Activated CD8-positive, alpha-beta memory T cell treated with anti-CD3 and anti-CD28 coated beads for 1 hour (primary cell): Measurements from ENCODE around the gene DBET.
"Not testable (repeated sequence)": the region's sequence is repeated elsewhere in the genome, so short reads cannot be mapped to it uniquely, and the experiment has no call there.

Source experiments
- DNase-seq, 2 donors: peaks; one replicate each; pipeline ENCODE4 v3.0.0-alpha.2; 2020; ENCODE audit warnings: low read depth in 1 of 2; ENCODE audit errors: extremely low read depth in 1 of 2

Gene DBET

GRCh38 chr4:190049378-190050239, 14.7 kb upstream of the DBET start:
- not testable (repeated sequence) for DNase-seq

GRCh38 chr4:190058997-190059396, 5.3 kb upstream of the DBET start:
- not testable (repeated sequence) for DNase-seq

- DNase-seq = not testable (repeated sequence)
Observed at GRCh38 chr4:190064805-190065204, 503 bp downstream of the DBET start.

GRCh38 chr4:190068351-190068750, 4.0 kb downstream of the DBET start:
- DNase-seq = not testable (repeated sequence)

GRCh38 chr4:190093052-190093451, 28.8 kb downstream of the DBET start:
- not testable (repeated sequence) for DNase-seq

GRCh38 chr4:190094031-190094430, 29.7 kb downstream of the DBET start:
- not testable (repeated sequence) for DNase-seq

GRCh38 chr4:190095335-190095734, 31.0 kb downstream of the DBET start:
- not testable (repeated sequence) for DNase-seq

- not testable (repeated sequence) for DNase-seq
Observed at GRCh38 chr4:190099605-190100004, 35.3 kb downstream of the DBET start.

- DNase-seq = not testable (repeated sequence)
Observed at GRCh38 chr4:190101525-190101924, 37.2 kb downstream of the DBET start.

- not testable (repeated sequence) for DNase-seq
Observed at GRCh38 chr4:190106191-190106590, 41.9 kb downstream of the DBET start.

GRCh38 chr4:190106611-190107480, 42.5 kb downstream of the DBET start:
- DNase-seq = not testable (repeated sequence)

GRCh38 chr4:190107766-190108485, 43.6 kb downstream of the DBET start:
- DNase-seq = not testable (repeated sequence)

- not testable (repeated sequence) for DNase-seq
Observed at GRCh38 chr4:190108756-190109155, 44.5 kb downstream of the DBET start.

GRCh38 chr4:190109390-190110011, 45.2 kb downstream of the DBET start:
- DNase-seq = not testable (repeated sequence)

- not testable (repeated sequence) for DNase-seq
Observed at GRCh38 chr4:190110033-190110432, 45.7 kb downstream of the DBET start.

GRCh38 chr4:190110570-190111295, 46.4 kb downstream of the DBET start:
- DNase-seq = not testable (repeated sequence)

GRCh38 chr4:190112879-190113278, 48.6 kb downstream of the DBET start:
- DNase-seq = not testable (repeated sequence)

GRCh38 chr4:190114991-190115390, 50.7 kb downstream of the DBET start:
- DNase-seq = not testable (repeated sequence)
